Activated CD8-positive, alpha-beta T cell treated with anti-CD3 and anti-CD28 coated beads, Interleukin-2, amount 10 ng/mL, durations not matched to agents 7 days and 5 days (primary cell): ENCODE results near the gene ECD. TPM values are rescaled to one million over a fixed set of nuclear protein-coding genes. Genes with fewer than 3 reads are reported as not detected.
"Not testable (repeated sequence)": the region's sequence is repeated elsewhere in the genome, so short reads cannot be mapped to it uniquely, and the experiment has no call there.

Source experiments
- ATAC-seq: fragments of 150-1000 bp; cut with Tn5 transposase; one replicate; pipeline ENCODE4 v1.10.0; 2021; ENCODE audit warnings: moderate library complexity
- CTCF ChIA-PET: fragments of 350-600 bp; sonication (Branson Sonifier 250); formaldehyde crosslinking; loops from one replicate; lab custom pipeline; 2021; ENCODE audit warnings: antibody characterized with exemption; lab: Charles Lee
- POLR2A ChIA-PET: fragments of 350-600 bp; sonication (Branson Sonifier 250); formaldehyde crosslinking; loops from one replicate; lab custom pipeline; 2021; ENCODE audit warnings: antibody characterized with exemption; lab: Charles Lee
- DNase-seq: peaks from one replicate; pipeline ENCODE4 v3.0.0-alpha.2; 2020
- H3K27ac Mint-ChIP-seq: one replicate; pipeline ENCODE4 v1.8.0; 2021; ENCODE audit warnings: mild to moderate bottlenecking, mixed read lengths
- H3K27me3 Mint-ChIP-seq: one replicate; pipeline ENCODE4 v1.8.0; 2021; ENCODE audit warnings: low read depth, mixed read lengths
- H3K36me3 Mint-ChIP-seq: one replicate; pipeline ENCODE4 v1.8.0; 2021; ENCODE audit warnings: low read depth, mixed read lengths
- H3K4me1 Mint-ChIP-seq: one replicate; pipeline ENCODE4 v1.8.0; 2021; ENCODE audit warnings: low read depth, mixed read lengths
- H3K4me3 Mint-ChIP-seq: one replicate; pipeline ENCODE4 v1.8.0; 2021; ENCODE audit warnings: mild to moderate bottlenecking, mixed read lengths
- H3K9me3 Mint-ChIP-seq: one replicate; pipeline ENCODE4 v1.8.0; 2022; ENCODE audit warnings: mixed read lengths; ENCODE audit not compliant: insufficient read depth
- total RNA-seq, 2 experiments: library from RNA; stranded (reverse); gene quantifications; one replicate each; pipeline ENCODE4 v1.2.3, GENCODE V29; 2021

Gene ECD
- total RNA-seq, 2 experiments from 2014 or later, result 29.0 to 30.9 TPM

GRCh38 chr10:73159038-73159648 lies 8.7 kb downstream of the ECD start:
- no peaks in the 10 kb centered on the region for H3K27me3 Mint-ChIP-seq
- POLR2A ChIA-PET, result interaction anchor here (1.2 kb wide), 1 partner anchor 8 kb away, joined by 3 read pairs; no protein-coding TSS in a partner anchor
- no peak overlapping the region for H3K4me3 Mint-ChIP-seq
- DNase-seq (peak; percentile 68), ATAC-seq (peak; percentile 68)
- H3K4me1 Mint-ChIP-seq, result peaks cover 32% of the 10 kb centered on the region
- CTCF ChIA-PET, result interaction anchor here (0.7 to 8.5 kb wide), 20 partner anchors 11 to 431 kb away, joined by 3 to 86 read pairs (median 4); partner anchors contain the start of genes FAM149B1, NUDT13 and P4HA1
- H3K36me3 Mint-ChIP-seq, result peaks cover 52% of the 10 kb centered on the region
- H3K27ac Mint-ChIP-seq, result no peak overlapping the region
- no peaks in the 10 kb centered on the region for H3K9me3 Mint-ChIP-seq

- ATAC-seq (no peak), DNase-seq (no peak)
- POLR2A ChIA-PET, result no interaction called here
- CTCF ChIA-PET, result interaction anchor here (1.6 to 8.5 kb wide), 2 partner anchors 10 to 60 kb away, joined by 6 to 86 read pairs; partner anchors contain the start of gene P4HA1
- Mint-ChIP-seq H3K27ac (no peak overlapping the region), H3K27me3 (no peaks in the 10 kb centered on the region), H3K4me3 (no peak overlapping the region), H3K9me3 (no peaks in the 10 kb centered on the region), H3K36me3 (peaks cover 50% of the 10 kb centered on the region), H3K4me1 (peaks cover 10% of the 10 kb centered on the region)
Observed at GRCh38 chr10:73156054-73156453, 11.8 kb downstream of the ECD start.

GRCh38 chr10:73152009-73152408 lies 15.8 kb downstream of the ECD start:
- Mint-ChIP-seq H3K27me3 (no peaks in the 10 kb centered on the region), H3K9me3 (no peaks in the 10 kb centered on the region), H3K4me1 (peaks cover 2% of the 10 kb centered on the region), H3K36me3 (peaks cover 56% of the 10 kb centered on the region), H3K4me3 (no peak overlapping the region), H3K27ac (no peak overlapping the region)
- ChIA-PET CTCF (interaction anchor here (1.5 kb wide), 1 partner anchor 89 kb away, joined by 3 read pairs; no protein-coding TSS in a partner anchor), POLR2A (no interaction called here)
- DNase-seq, result no peak
- no peak for ATAC-seq

- DNase-seq, H3K4me1 Mint-ChIP-seq, H3K27me3 Mint-ChIP-seq, POLR2A ChIA-PET, H3K27ac Mint-ChIP-seq, ATAC-seq, H3K9me3 Mint-ChIP-seq, H3K4me3 Mint-ChIP-seq, CTCF ChIA-PET: not testable (repeated sequence)
- peaks cover 50% of the 10 kb centered on the region for H3K36me3 Mint-ChIP-seq
Observed at GRCh38 chr10:73150633-73151413, 17.0 kb downstream of the ECD start.

- Mint-ChIP-seq H3K27me3 (no peaks in the 10 kb centered on the region), H3K27ac (no peak overlapping the region), H3K4me3 (no peak overlapping the region), H3K4me1 (no peaks in the 10 kb centered on the region), H3K9me3 (no peaks in the 10 kb centered on the region), H3K36me3 (peaks cover 31% of the 10 kb centered on the region)
- DNase-seq (no peak), ATAC-seq (no peak)
- CTCF ChIA-PET, result no interaction called here
- POLR2A ChIA-PET, result no interaction called here
Observed at GRCh38 chr10:73141603-73142002, 26.2 kb downstream of the ECD start.

GRCh38 chr10:73139251-73139650 lies 28.6 kb downstream of the ECD start:
- DNase-seq (no peak), ATAC-seq (no peak)
- H3K27ac Mint-ChIP-seq, result no peak overlapping the region
- peaks cover 41% of the 10 kb centered on the region for H3K36me3 Mint-ChIP-seq
- H3K4me1 Mint-ChIP-seq, result no peaks in the 10 kb centered on the region
- H3K9me3 Mint-ChIP-seq, result no peaks in the 10 kb centered on the region
- ChIA-PET POLR2A (no interaction called here), CTCF (interaction anchor here (1.2 to 2.5 kb wide), 2 partner anchors 19 to 43 kb away, joined by 7 to 12 read pairs; partner anchors contain the start of gene P4HA1)
- no peak overlapping the region for H3K4me3 Mint-ChIP-seq
- no peaks in the 10 kb centered on the region for H3K27me3 Mint-ChIP-seq

GRCh38 chr10:73136627-73137026 lies 31.2 kb downstream of the ECD start:
- ChIA-PET POLR2A (no interaction called here), CTCF (interaction anchor here (0.7 to 3.0 kb wide), 3 partner anchors 8 to 41 kb away, joined by 3 to 17 read pairs (median 3); no protein-coding TSS in a partner anchor)
- Mint-ChIP-seq H3K4me3 (no peak overlapping the region), H3K27me3 (no peaks in the 10 kb centered on the region), H3K27ac (no peak overlapping the region), H3K36me3 (peaks cover 48% of the 10 kb centered on the region), H3K9me3 (no peaks in the 10 kb centered on the region), H3K4me1 (no peaks in the 10 kb centered on the region)
- no peak for ATAC-seq
- no peak for DNase-seq

GRCh38 chr10:73134727-73135126 lies 33.1 kb downstream of the ECD start:
- Mint-ChIP-seq H3K9me3 (no peaks in the 10 kb centered on the region), H3K27me3 (no peaks in the 10 kb centered on the region), H3K4me1 (no peaks in the 10 kb centered on the region), H3K4me3 (no peak overlapping the region), H3K27ac (no peak overlapping the region), H3K36me3 (peaks cover 51% of the 10 kb centered on the region)
- DNase-seq (no peak), ATAC-seq (no peak)
- ChIA-PET CTCF (interaction anchor here (1.2 to 3.0 kb wide), 2 partner anchors 24 to 38 kb away, joined by 6 to 17 read pairs; partner anchors contain the start of gene P4HA1), POLR2A (interaction anchor here (0.9 kb wide), 1 partner anchor 39 kb away, joined by 7 read pairs; no protein-coding TSS in a partner anchor)

- H3K4me1 Mint-ChIP-seq, result no peaks in the 10 kb centered on the region
- ChIA-PET CTCF (interaction anchor here (1.0 kb wide), 1 partner anchor 27 kb away, joined by 4 read pairs; no protein-coding TSS in a partner anchor), POLR2A (interaction anchor here (1.5 kb wide), 1 partner anchor 37 kb away, joined by 3 read pairs; no protein-coding TSS in a partner anchor)
- H3K36me3 Mint-ChIP-seq, result peaks cover 49% of the 10 kb centered on the region
- no peaks in the 10 kb centered on the region for H3K9me3 Mint-ChIP-seq
- no peak for ATAC-seq
- no peaks in the 10 kb centered on the region for H3K27me3 Mint-ChIP-seq
- H3K4me3 Mint-ChIP-seq, result no peak overlapping the region
- no peak for DNase-seq
- no peak overlapping the region for H3K27ac Mint-ChIP-seq
Observed at GRCh38 chr10:73131913-73132686, 35.7 kb downstream of the ECD start.

GRCh38 chr10:73131301-73131700 lies 36.5 kb downstream of the ECD start:
- DNase-seq, result no peak
- peaks cover 48% of the 10 kb centered on the region for H3K36me3 Mint-ChIP-seq
- no peak overlapping the region for H3K27ac Mint-ChIP-seq
- ChIA-PET CTCF (no interaction called here), POLR2A (no interaction called here)
- H3K4me1 Mint-ChIP-seq, result no peaks in the 10 kb centered on the region
- no peaks in the 10 kb centered on the region for H3K27me3 Mint-ChIP-seq
- no peak overlapping the region for H3K4me3 Mint-ChIP-seq
- H3K9me3 Mint-ChIP-seq, result no peaks in the 10 kb centered on the region
- ATAC-seq, result no peak

GRCh38 chr10:73126343-73126742 lies 41.5 kb downstream of the ECD start:
- no peaks in the 10 kb centered on the region for H3K27me3 Mint-ChIP-seq
- H3K36me3 Mint-ChIP-seq, result peaks cover 24% of the 10 kb centered on the region
- ATAC-seq, result no peak
- no peak overlapping the region for H3K4me3 Mint-ChIP-seq
- no peaks in the 10 kb centered on the region for H3K4me1 Mint-ChIP-seq
- H3K27ac Mint-ChIP-seq, result no peak overlapping the region
- H3K9me3 Mint-ChIP-seq, result no peaks in the 10 kb centered on the region
- ChIA-PET CTCF (no interaction called here), POLR2A (no interaction called here)
- no peak for DNase-seq
